Hematopoietic multipotent progenitor cell (in vitro differentiated cells): ENCODE measurements around the gene PRTFDC1. TPM values are rescaled to one million over a fixed set of nuclear protein-coding genes. Genes with fewer than 3 reads are reported as not detected.
A peak's percentile ranks its signal among the peaks of the same experiment; 100 is the strongest.

Experiments
- DNase-seq, 3 donors: peaks; one replicate each; pipeline ENCODE4 v3.0.0-alpha.2; 2011 to 2015; ENCODE audit warnings: low read depth in 2 of 3, low spot score in 2 of 3
- total RNA-seq: library from RNA; depleted of rRNA; stranded (reverse); fragments of >200 nt; gene quantifications from one replicate; pipeline ENCODE4 v1.2.3, GENCODE V29; 2012

The PRTFDC1 gene
- total RNA-seq, 1 donor = 3.5 TPM

GRCh38 chr10:24849501-24850299, 102.7 kb downstream of the PRTFDC1 start:
- DNase-seq = no peak

- no peak for DNase-seq
These were observed 103.4 kb downstream of the PRTFDC1 start for GRCh38 chr10:24849051-24849450.

DNA sequence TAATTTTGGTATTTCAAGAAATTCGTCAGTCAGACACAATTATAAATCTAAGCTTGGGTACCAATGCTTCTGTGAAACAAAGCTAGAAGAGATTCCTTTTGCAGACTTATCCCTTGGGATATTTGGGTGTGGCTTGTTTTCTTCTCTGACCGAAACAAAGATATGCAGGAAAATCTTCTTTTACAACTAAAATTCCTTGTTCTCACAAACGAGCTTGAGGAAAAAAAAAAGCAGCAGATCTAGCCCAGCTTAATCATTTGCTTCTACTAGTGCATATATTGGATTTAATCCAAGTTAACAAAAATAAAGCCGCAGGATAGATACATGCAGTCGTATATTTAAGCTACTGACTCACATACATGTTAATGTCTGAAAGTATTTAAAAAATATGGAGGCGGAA, 104.2 kb downstream of the PRTFDC1 start:
- DNase-seq = no peak

GRCh38 chr10:24847112-24848070, 105.0 kb downstream of the PRTFDC1 start:
- no peak for DNase-seq

DNA sequence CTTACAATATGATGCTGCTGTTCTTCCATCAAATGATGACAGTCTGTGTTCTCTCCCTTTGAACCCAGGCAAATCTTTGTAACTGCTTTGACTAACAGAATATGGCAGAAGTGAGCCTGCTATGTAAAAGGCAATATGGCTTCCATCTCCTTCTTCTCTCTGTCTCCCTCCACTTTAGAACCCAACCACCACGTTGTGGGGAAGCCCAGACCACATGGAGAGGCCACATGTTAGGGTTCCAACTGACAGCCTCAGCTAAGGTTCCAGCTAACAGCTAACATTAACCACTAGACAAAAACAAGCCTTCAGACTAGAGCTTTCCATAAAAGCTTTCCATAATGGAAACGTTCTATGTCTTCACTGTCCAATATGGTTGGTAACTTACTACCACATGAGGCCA, 107.7 kb downstream of the PRTFDC1 start:
- DNase-seq = no peak

GRCh38 chr10:24843256-24843655, 109.2 kb downstream of the PRTFDC1 start:
- no peak for DNase-seq

DNA sequence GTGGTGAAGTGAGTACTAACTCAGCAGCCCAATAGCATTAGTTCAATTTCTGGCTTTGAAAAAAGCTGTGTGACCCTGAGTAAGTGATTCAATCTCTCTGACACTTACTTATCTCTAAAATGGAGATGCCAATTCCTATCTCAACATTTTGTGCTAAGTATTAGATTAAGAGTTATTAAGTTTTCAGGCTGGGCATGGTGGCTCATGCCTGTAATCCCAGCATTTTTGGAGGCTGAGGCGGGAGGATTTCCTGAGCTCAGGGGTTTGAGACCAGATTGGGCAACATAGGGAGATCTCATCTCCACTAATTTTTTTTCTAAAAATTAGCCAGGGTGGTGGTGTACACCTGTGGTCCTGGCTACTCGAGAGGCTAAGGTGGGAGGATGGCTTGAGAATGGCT, 109.5 kb downstream of the PRTFDC1 start:
- DNase-seq = no peak

- DNase-seq = no peak
These were observed 110.9 kb downstream of the PRTFDC1 start for GRCh38 chr10:24841530-24841929.

DNA sequence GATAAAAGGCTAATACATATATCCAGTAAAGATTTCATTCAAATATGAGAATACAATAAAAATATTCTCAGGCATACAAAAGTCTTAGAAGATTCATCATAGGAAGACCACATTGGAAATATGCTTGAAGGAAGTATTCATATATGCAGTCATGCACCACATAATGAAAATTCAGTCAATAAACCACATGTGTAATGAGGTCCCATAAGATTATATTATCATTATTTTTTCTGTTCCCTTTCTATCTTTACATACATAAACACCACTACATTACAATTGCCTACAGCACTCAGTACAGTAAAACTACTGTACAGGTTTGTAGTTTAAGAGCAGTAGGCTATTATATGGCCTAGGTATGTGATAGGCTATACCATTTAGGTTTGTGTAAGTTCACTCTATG, 111.6 kb downstream of the PRTFDC1 start:
- no peak for DNase-seq

- DNase-seq = peak in 1 of 3 donors; percentile 6
These were observed 114.6 kb downstream of the PRTFDC1 start for GRCh38 chr10:24837781-24838180.

DNA sequence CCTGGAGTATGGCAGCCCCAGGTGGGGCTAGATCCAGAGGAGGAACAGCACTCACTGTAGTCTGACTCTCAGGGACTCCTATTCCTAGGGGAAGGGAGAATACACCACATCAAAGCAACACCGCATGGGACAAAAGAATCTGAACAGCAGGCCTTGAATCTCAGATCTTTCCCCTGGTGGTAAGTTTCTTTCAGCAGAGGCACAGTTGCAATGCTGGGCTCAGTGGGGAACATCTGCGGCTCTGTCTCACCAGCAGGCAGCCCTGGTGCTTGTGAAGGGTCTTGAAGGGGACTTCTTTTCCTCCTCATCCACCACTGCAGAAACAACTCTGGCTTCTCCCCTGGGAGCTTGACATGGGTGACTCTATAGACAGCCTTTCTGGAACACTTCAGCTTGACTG, 117.5 kb downstream of the PRTFDC1 start:
- no peak for DNase-seq

GRCh38 chr10:24826009-24826408, 126.4 kb downstream of the PRTFDC1 start:
- peak in 2 of 3 donors; percentile 10 to 12 for DNase-seq

- DNase-seq = peak in 1 of 3 donors; percentile 9
These were observed 126.9 kb downstream of the PRTFDC1 start for GRCh38 chr10:24825551-24825950.

DNA sequence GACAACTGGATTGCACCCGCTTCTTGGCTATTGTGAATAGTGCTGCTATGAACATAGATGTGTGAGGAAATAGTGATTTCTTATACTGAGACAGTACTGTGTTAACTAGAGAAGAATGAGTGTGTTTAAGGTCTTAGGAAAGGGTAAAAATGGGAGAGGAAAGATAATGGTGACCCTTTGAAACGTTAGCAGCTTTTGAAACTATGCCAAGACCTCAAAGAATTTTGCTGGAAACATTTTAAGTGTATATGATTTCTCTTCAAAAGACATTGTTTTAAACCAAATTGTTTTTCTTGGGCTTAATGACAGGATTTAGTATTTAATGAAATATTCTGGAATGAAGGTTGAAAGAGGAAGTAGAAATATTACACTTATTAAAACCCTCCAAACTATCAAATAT, 127.9 kb downstream of the PRTFDC1 start:
- DNase-seq = no peak

DNA sequence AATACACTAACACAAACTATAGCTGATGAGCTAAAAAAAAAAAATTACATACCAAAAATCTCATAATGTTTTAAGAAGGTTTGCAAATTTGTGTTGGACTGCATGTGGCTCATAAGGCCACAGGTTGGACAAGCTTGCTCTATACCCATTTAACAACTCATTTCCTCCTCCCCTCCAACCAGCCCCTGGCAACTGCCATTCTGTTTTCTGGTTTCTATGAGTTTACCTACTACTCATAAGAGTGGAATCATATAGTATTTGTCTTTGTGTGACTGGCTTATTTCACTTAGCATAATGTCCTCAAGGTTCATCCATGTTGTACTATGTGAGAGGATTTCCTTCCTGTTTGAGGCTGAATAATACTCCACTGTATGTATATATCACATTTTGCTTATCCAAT, 128.3 kb downstream of the PRTFDC1 start:
- no peak for DNase-seq

DNA sequence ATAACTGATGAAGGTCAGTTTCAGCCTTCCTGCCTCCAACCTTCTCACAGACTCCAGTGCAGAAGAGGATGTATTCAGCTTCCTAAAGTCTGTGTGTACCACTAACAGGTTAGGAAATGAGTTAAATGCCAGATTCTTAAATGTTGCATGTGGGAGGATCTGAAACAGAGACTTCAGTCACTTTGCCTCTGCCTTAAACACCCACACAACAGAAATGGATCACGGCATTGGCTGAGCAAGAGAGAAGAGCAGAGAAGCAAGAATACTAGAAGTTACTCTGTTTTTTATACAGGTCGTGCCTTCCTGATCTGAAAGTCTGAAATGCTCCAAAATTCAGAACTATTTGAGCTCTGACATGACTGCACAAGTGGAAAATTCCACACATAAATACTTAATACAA, 129.8 kb downstream of the PRTFDC1 start:
- no peak for DNase-seq

DNA sequence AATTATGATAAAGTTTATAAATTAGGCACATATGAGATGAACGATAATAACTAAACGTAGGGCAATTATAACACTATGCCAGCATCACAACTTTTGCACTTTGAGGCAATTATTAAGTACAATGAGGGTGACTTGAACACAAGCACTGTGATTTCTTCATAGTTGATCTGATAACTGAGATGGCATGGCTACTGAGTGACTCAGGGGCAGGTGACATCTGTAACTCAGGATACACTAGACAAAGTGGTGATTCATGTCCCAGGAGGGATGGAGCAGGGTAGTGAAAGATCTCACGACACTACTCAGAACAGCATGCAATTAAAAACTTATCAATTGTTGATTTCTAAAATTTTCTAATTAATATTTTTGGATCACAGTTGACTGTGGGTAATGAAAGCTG, 130.4 kb downstream of the PRTFDC1 start:
- DNase-seq = no peak

- DNase-seq = no peak
These were observed 135.5 kb downstream of the PRTFDC1 start for GRCh38 chr10:24816868-24817396.

DNA sequence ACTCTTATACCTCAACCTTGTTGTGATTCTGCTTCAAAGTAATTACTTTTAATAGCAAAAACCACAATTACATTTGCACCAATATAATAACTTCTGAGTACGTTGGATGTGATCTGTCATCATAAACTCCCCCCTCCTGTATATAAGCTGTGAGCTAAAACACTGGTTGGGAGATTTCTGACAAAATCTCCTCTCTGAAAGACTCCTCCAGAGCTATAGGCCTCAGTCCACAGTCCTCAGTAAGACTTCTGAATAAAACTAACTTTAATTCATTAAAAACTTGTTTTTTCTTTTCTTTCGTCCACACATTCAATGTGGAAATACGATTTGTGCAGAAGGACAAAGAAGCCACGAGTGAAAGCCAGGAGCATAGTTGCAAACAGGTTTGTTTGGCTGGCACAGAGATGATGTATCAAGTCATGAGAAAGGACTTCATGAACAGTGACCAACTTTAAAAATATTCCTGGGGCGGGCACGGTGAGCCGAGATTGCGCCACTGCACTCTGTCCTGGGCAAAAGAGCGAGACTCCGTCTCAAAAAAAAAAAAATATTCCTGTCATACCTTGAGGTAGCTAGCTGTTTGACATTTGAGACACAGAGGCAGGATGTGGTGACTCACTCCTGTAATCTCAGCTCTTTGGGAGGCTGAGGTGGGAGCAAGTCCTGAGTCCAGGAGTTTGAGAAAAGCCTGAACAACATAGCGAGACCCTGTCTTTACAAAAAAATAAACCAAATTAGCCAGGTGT, 137.7 kb downstream of the PRTFDC1 start:
- no peak for DNase-seq

GRCh38 chr10:24813856-24814255, 138.6 kb downstream of the PRTFDC1 start:
- DNase-seq = no peak

DNA sequence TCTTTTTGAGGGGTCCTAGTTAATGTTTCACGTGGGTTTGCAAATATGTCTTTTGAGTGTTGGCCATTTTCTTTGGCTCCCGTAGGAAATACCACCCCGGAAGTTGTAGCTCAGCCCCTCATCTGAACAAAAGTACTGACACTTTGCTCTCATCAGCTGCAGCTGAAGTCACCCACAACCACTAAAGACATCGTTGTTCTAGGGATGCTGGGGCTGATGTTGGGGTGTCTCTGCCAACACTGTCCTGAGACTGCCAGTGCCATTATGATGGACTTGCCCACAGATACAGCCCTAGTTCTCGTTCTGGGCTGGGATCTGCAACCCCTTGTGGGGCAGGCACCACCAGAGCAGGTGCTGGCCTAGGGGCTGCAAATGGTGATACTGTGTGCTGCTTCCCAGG, 146.1 kb downstream of the PRTFDC1 start:
- DNase-seq = no peak
